Activated B cell treated with CpG ODN at 0.5 μM for 24 hours (primary cell): ENCODE data around the gene MESP2. TPM values are rescaled to one million over a fixed set of nuclear protein-coding genes. Genes with fewer than 3 reads are reported as not detected.

Experiments used
- ATAC-seq: fragments of 200-7000 bp; cut with Tn5 transposase; one replicate; pipeline ENCODE4 v1.10.0; 2021; ENCODE audit warnings: low read depth, mild to moderate bottlenecking, moderate library complexity
- CTCF ChIA-PET: fragments of 350-600 bp; sonication (Branson Sonifier 250); formaldehyde crosslinking; loops from one replicate; lab custom pipeline; 2021; ENCODE audit warnings: antibody characterized with exemption; lab: Charles Lee
- POLR2A ChIA-PET: fragments of 350-600 bp; sonication (Branson Sonifier 250); formaldehyde crosslinking; loops from one replicate; lab custom pipeline; 2021; ENCODE audit warnings: antibody characterized with exemption; lab: Charles Lee
- DNase-seq: peaks from one replicate; pipeline ENCODE4 v3.0.0; 2022
- H3K27ac Mint-ChIP-seq: one replicate; pipeline ENCODE4 v1.8.0; 2020; ENCODE audit warnings: mixed read lengths
- H3K27me3 Mint-ChIP-seq: one replicate; pipeline ENCODE4 v1.8.0; 2021; ENCODE audit warnings: mixed read lengths
- H3K36me3 Mint-ChIP-seq: one replicate; pipeline ENCODE4 v1.8.0; 2021; ENCODE audit warnings: low read depth, mixed read lengths
- H3K4me1 Mint-ChIP-seq: one replicate; pipeline ENCODE4 v1.8.0; 2021; ENCODE audit warnings: mixed read lengths
- H3K4me3 Mint-ChIP-seq: one replicate; pipeline ENCODE4 v1.8.0; 2020; ENCODE audit warnings: mild to moderate bottlenecking, mixed read lengths
- H3K9me3 Mint-ChIP-seq: one replicate; pipeline ENCODE4 v1.8.0; 2020; ENCODE audit warnings: mixed read lengths
- intact Hi-C: fragments of 100-400 bp; cut with micrococcal nuclease; formaldehyde crosslinking; loops from one replicate; pipeline ENCODE4 v1.15.1; 2024
- total RNA-seq: library from RNA; stranded (reverse); gene quantifications from 2 replicates; pipeline ENCODE4 v1.2.3, GENCODE V29; 2022
- TF ChIP-seq, protein P1 (sequence below): fragments of 200-600 bp; IDR thresholded peaks from one replicate; pipeline ENCODE4 v1.8.0; 2022; ENCODE audit warnings: antibody characterized with exemption, mild to moderate bottlenecking

The MESP2 gene
- total RNA-seq, 1 donor from 2014 or later = 0.40 TPM

DNA sequence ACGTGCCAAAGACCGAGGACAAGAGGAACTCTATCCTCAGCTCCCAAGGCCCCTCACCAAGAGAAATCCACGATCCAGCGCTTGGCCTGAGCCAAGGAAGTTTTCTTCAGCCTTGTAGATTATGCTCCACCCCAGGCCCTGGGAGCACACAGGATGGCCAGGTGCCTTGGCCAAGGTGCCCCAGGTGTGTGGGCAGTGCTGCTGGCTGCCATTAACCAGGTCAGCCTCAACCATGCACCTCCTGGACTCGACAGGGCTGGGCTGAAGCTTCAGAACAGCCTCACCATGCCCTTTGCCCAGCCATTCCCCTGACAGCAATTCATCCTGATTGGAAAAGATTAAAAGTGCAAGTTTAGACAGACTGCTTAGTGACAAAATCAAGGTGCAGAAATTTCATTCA, 14.2 kb upstream of the MESP2 start:
- Mint-ChIP-seq H3K27ac (no peak overlapping the region), H3K27me3 (no peaks in the 10 kb centered on the region), H3K36me3 (no peaks in the 10 kb centered on the region), H3K4me3 (no peak overlapping the region), H3K4me1 (peaks cover 3% of the 10 kb centered on the region), H3K9me3 (no peaks in the 10 kb centered on the region)
- ATAC-seq (no peak), DNase-seq (no peak)
- intact Hi-C loops = loop anchor here (2.0 to 5.0 kb wide), 2 partner anchors 310 to 325 kb away; no protein-coding TSS in a partner anchor
- CTCF ChIA-PET = interaction anchor here (1.0 to 7.8 kb wide), 13 partner anchors 9 to 324 kb away, joined by 3 to 219 read pairs (median 7); partner anchors contain the start of genes AP3S2 and MESP1
- TF ChIP-seq, protein P1, sequence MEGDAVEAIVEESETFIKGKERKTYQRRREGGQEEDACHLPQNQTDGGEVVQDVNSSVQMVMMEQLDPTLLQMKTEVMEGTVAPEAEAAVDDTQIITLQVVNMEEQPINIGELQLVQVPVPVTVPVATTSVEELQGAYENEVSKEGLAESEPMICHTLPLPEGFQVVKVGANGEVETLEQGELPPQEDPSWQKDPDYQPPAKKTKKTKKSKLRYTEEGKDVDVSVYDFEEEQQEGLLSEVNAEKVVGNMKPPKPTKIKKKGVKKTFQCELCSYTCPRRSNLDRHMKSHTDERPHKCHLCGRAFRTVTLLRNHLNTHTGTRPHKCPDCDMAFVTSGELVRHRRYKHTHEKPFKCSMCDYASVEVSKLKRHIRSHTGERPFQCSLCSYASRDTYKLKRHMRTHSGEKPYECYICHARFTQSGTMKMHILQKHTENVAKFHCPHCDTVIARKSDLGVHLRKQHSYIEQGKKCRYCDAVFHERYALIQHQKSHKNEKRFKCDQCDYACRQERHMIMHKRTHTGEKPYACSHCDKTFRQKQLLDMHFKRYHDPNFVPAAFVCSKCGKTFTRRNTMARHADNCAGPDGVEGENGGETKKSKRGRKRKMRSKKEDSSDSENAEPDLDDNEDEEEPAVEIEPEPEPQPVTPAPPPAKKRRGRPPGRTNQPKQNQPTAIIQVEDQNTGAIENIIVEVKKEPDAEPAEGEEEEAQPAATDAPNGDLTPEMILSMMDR = no peak
- POLR2A ChIA-PET = interaction anchor here (1.1 to 2.0 kb wide), 3 partner anchors 20 to 113 kb away, joined by 4 to 9 read pairs (median 4); no protein-coding TSS in a partner anchor

DNA sequence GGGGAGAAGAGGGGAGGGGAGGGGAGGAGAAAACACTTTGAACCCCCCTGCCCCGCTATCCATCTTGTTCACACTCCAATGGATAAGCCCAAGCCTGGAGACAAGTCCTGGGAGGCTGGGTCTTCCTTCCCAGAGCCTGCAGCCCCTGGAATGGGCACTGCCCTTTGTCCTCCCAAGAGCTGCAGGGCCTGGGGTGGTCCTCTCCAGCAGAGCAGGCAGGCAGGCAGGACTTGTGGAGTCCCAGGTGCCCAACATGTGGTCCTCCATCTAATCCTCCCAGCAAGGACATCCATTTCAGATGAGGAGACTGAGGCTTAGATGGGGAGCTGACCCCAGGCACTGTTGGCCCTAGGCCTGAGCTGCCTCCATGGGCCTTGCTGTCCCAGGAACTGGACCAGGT, 10.4 kb upstream of the MESP2 start:
- Mint-ChIP-seq H3K27me3 (no peaks in the 10 kb centered on the region), H3K4me3 (no peak overlapping the region), H3K4me1 (peaks cover 3% of the 10 kb centered on the region), H3K9me3 (no peaks in the 10 kb centered on the region), H3K27ac (no peak overlapping the region), H3K36me3 (no peaks in the 10 kb centered on the region)
- intact Hi-C loops = no loop called here
- TF ChIP-seq, protein P1 = no peak
- POLR2A ChIA-PET = no interaction called here
- DNase-seq = no peak
- CTCF ChIA-PET = no interaction called here
- ATAC-seq = no peak

DNA sequence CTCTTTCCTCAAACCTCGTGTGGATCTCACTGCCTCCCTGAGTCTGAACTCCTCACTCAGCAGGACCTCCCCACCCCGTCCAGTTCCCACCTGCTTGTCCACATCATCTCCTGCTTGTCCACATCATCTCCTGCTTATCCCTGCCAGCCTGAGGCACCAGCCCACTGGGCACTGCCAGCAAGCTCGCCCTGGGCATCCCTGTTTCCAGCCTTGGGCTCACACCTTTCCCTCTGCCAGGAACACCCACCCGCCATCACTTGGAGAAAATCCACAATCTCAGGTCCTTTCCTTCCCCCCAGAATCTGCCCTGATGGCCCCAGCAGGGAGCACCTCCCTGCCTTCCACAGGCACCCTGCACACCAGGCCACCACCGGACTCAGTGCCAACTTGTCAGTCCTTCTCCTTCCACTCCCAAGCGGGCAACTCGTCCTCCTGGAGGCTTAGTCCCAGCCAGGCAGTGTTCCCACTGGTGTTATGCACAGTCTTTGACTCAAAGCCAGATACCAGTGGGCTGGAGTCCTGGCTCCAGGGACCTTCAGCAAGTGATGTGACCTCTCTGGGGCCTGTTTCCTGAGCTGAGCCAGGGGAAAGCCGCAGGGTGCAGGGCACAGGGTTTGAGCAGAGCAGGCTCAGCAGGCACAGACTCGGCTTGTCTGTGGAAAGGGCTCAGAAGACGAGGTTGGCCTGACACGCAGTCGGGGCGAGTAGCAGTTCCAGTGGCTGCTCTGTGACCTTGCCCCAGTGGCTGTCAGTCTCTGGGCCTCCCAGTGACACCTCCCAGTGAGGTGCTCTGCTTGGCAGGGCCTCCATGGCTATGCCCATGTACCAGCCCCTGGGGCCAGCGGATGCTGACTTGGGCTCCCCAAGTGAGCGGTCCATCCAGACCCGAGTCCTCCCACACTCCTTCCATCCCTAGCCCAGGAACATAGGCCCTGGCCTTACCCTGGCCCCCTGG, 9.5 kb upstream of the MESP2 start:
- intact Hi-C loops = no loop called here

DNA sequence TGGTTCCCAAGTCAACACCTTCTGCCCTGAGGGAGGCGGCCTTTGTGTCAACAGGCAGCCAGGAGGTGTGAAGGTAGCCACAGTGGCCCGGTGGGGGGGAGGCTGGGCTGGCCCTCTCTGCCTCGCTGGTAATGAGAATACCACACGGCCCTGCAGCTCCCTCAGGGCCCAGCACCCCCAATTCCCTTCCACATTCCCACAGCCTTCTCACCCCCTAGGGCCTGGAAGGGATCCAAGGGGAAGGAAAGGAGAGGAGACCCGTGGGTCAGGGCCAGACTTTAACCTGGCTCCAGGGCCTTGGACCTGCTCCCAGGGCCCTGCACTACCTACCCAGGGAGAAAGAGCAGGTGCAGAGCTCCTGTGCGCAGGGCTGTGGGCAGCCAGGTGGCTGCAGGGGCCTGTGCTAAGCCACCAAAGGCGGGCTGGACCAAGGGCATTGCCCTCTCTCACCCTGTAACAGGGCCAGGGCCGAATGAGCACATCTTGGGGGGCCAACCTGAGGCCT, 8.7 kb upstream of the MESP2 start:
- H3K4me3 Mint-ChIP-seq = no peak overlapping the region
- ChIA-PET POLR2A (no interaction called here), CTCF (interaction anchor here (1.1 kb wide), 1 partner anchor 107 kb away, joined by 9 read pairs; no protein-coding TSS in a partner anchor)
- H3K27ac Mint-ChIP-seq = no peak overlapping the region
- DNase-seq = no peak
- intact Hi-C loops = no loop called here
- no peaks in the 10 kb centered on the region for H3K36me3 Mint-ChIP-seq
- TF ChIP-seq, protein P1 = no peak
- no peaks in the 10 kb centered on the region for H3K9me3 Mint-ChIP-seq
- no peaks in the 10 kb centered on the region for H3K4me1 Mint-ChIP-seq
- no peak for ATAC-seq
- H3K27me3 Mint-ChIP-seq = no peaks in the 10 kb centered on the region

More for the DNA sequence above, 9.5 kb upstream of the MESP2 start:
- no peaks in the 10 kb centered on the region for H3K4me1 Mint-ChIP-seq
- DNase-seq (no peak), ATAC-seq (no peak)
- H3K4me3 Mint-ChIP-seq = no peak overlapping the region
- TF ChIP-seq, protein P1 = no peak
- CTCF ChIA-PET = no interaction called here
- no peaks in the 10 kb centered on the region for H3K36me3 Mint-ChIP-seq
- H3K27ac Mint-ChIP-seq = no peak overlapping the region
- POLR2A ChIA-PET = no interaction called here
- H3K9me3 Mint-ChIP-seq = no peaks in the 10 kb centered on the region
- H3K27me3 Mint-ChIP-seq = no peaks in the 10 kb centered on the region

DNA sequence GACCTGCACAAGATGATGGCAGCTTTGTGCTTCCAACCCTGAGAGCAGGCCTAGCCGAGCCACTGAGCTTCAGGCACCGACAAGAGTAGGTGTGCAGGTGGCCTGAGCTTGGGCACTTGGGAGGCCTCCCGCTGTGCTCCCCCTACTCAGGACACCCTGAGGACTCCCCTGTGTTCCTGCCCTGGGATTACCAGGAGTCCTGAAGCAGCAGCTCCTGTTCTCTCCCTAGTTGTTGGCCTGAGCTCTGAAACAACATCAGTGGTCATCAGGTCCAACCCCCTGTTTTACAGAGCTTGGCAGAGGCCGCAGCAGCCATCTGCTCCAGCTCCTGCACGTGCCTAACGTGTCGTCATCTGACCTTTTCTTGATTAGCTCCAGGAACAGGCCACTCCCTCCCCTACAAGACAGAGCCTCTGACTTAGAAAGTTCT, 8.0 kb upstream of the MESP2 start:
- no peaks in the 10 kb centered on the region for H3K27me3 Mint-ChIP-seq
- ChIA-PET CTCF (interaction anchor here (1.1 kb wide), 1 partner anchor 107 kb away, joined by 9 read pairs; no protein-coding TSS in a partner anchor), POLR2A (no interaction called here)
- no peak overlapping the region for H3K27ac Mint-ChIP-seq
- ATAC-seq (no peak), DNase-seq (no peak)
- H3K9me3 Mint-ChIP-seq = no peaks in the 10 kb centered on the region
- H3K36me3 Mint-ChIP-seq = no peaks in the 10 kb centered on the region
- TF ChIP-seq, protein P1 = no peak
- H3K4me1 Mint-ChIP-seq = no peaks in the 10 kb centered on the region
- intact Hi-C loops = no loop called here
- no peak overlapping the region for H3K4me3 Mint-ChIP-seq
